Left lobe of liver (tissue), 2 donors: Measurements from ENCODE around the gene TCTN2. TPM values are rescaled to one million over a fixed set of nuclear protein-coding genes. Genes with fewer than 3 reads are reported as not detected.

Experiments
- ATAC-seq: fragments of 200-7000 bp; cut with Tn5 transposase; one replicate; pipeline ENCODE4 v1.9.1; 2020; ENCODE audit warnings: mild to moderate bottlenecking, moderate library complexity
- DNase-seq: peaks from one replicate; pipeline ENCODE4 v3.0.0-alpha.2; 2020; ENCODE audit warnings: low spot score
- total RNA-seq: library from RNA; stranded (reverse); gene quantifications from one replicate; pipeline ENCODE4 v1.2.1, GENCODE V29; 2021
- donor health status: DM: no; HTN: no; CAD: no; lungs with moderate emphysema.
- donor health status: DM: no; HTN: yes; CAD: no.

Gene TCTN2
- total RNA-seq, 1 donor from 2014 or later: 1.5 TPM

DNA sequence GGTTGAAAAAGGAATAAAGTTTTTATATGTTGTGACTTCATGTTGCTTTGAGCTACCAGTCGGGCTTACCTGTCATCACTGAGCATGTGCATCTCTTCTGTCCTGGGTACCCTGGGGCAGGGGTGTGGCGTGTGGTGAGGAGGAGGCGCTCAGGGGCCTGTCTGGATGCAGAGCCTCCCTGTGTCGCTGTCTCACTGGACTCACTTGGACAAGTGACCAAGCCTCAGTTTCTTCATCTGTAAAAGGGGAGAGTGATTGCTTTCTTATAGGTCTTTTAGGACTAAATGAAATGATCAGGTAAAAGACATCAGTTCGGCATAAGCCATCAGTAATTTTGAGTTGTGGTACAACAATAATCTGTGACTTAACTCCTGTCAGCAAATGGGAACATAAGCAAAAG, 63.4 kb downstream of the TCTN2 start:
- ATAC-seq (no peak), DNase-seq (no peak)

GRCh38 chr12:123741937-123742572, 71.1 kb downstream of the TCTN2 start:
- ATAC-seq: no peak

DNA sequence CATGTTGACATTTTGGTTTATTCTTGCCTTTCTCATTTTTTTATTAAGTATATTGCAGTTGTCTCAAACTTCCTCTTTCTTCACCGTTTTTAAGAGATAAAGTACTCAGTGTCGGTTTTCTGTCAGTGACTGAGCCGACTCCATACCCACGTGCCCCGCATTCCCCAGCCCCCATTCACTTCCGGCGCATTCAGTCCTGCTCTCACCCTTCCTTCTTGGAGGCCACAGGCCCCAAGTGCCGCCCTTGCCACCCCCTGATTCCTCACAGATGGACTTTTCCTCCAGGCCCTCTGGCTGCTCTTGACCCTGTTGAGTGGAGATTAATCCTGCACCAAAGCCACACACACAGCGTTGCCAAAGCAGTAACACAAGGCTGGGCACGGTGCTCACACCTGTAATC, 72.1 kb downstream of the TCTN2 start:
- no peak for DNase-seq

More at GRCh38 chr12:123741937-123742572, 71.1 kb downstream of the TCTN2 start:
- no peak for DNase-seq

GRCh38 chr12:123744836-123745235, 73.9 kb downstream of the TCTN2 start:
- no peak for DNase-seq
- no peak for ATAC-seq

More for the DNA sequence above, 72.1 kb downstream of the TCTN2 start:
- ATAC-seq: no peak

DNA sequence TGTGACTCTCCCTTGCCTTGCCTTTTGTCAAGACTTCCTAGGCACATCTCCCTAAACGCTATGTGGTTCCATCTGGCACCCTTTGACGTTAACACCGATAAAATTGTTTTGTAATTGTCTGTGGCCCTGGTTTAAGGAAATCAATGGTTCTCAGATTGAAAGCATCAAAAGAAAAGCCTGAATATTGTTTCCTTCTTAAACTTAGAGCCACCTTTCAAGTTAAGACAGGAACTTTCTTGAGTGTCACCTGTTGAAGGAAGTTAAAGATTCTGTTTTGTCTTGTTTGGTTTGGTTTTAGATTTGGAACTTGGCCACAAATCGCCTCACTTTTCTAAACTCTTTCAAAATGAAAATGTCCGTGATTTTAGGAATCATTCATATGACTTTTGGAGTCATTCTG, 76.4 kb downstream of the TCTN2 start:
- ATAC-seq (no peak), DNase-seq (no peak)

DNA sequence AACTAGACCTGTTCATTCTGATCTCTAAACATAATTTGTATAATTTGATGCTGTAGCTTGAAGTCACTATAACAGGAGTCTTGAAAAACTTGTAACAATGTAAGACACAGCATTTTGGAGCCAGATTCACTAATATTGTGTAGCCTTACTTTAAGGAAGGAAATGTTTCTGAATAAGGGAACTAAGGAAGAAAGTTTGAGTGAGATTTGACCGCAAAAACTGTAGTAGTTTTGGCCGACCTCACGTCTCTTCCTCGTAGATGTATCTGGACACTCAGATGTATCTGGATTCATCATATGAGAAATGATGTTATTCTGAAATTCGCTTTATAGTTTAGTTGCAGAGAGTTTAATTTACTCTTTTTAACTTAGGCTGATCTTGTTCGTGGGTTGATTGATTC, 77.2 kb downstream of the TCTN2 start:
- no peak for ATAC-seq
- DNase-seq: no peak

GRCh38 chr12:123748661-123749060, 77.7 kb downstream of the TCTN2 start:
- ATAC-seq (no peak), DNase-seq (no peak)

DNA sequence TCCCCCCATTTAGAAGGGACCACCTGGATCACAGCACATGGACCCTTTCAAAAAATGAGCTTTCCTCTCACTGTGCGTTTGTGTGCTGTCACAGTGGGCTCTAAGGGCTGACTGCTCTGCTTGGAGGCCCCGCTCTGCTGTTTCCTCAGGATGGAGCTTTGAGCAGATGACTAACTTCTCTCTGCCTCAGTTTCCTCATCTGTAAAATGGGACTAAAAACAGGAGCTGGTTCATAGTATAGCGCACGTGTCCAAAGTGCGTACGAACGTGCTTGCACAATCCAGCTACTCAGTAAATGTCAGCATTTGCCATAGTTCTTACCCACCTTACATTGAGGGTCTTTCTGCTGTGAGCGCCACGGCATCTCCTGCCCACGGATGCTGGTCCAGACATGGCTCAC, 78.4 kb downstream of the TCTN2 start:
- ATAC-seq (no peak), DNase-seq (no peak)

- ATAC-seq: no peak
- no peak for DNase-seq
Observed at GRCh38 chr12:123750159-123750656, 79.3 kb downstream of the TCTN2 start.

- ATAC-seq (no peak), DNase-seq (no peak)
Observed at GRCh38 chr12:123752046-123752445, 81.1 kb downstream of the TCTN2 start.

DNA sequence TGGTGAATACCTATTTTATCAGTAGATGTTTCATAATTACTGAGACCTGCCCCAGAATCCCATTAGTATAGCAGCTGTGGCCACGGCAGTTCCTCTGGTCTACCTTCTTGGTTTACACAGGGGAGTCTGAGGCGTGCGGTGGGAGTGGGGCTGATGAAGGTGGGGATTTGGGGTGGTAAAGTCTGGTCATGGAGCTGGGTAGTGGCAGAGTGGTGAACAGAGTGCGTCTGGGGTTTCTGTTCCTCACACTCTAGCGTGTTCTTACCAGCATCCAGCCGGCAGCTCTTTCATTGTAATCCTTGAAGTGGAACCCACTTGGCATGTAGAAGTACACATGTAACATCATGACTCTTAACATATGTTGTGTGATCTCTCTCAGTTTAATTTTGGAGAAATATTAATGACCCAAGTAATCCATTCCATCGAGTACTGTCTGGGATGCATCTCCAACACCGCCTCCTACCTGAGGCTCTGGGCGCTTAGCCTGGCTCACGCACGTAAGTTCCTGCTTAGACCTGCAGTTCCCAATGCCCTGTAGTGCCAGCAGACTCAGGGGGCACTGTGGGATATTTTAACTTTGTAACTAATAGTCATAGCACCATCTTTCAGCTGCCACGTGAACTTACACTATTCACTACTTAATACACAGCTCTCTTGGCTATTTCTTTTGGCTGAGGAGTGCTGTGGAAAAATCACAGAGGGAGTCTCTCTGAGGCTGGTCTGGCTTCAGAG, 83.3 kb downstream of the TCTN2 start:
- ATAC-seq: no peak
- DNase-seq: no peak

DNA sequence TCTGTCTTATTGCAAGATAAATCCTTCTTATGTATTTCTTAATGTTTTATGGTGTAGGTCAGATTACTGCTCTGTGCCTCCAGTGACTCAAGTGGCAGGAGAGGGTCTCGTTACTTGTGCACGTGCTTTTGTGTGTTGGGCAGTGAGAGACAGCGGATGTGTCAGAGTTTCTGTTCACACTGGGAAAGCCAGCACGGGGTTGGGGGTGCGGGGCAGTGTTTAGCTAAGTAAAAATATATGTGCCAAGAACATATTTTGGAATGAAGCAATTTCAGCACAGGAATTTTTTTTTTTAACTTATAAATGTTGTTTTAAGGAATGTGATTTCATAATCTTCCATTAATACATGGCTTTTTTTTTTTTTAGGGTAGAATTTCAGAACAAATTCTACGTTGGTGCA, 86.6 kb downstream of the TCTN2 start:
- DNase-seq (no peak), ATAC-seq (no peak)

Other genes with a start within 250 kb of the TCTN2 start
- 2.7 TPM for gene RILPL2, start 234.4 kb upstream of the TCTN2 start, total RNA-seq
- 7.6 TPM for gene SNRNP35, start 213.0 kb upstream of the TCTN2 start, total RNA-seq
- 3.4 TPM for gene RILPL1, start 137.4 kb upstream of the TCTN2 start, total RNA-seq
- 266 TPM for gene TMED2, start 86.6 kb upstream of the TCTN2 start, total RNA-seq
- gene DDX55, start 69.0 kb upstream of the TCTN2 start, total RNA-seq: 10.0 TPM
- gene EIF2B1, start 37.4 kb upstream of the TCTN2 start, total RNA-seq: 23.9 TPM
- 7.5 TPM for gene GTF2H3, start 37.3 kb upstream of the TCTN2 start, total RNA-seq
- 10.7 TPM for gene ATP6V0A2, start 41.2 kb downstream of the TCTN2 start, total RNA-seq
- gene DNAH10, start 91.2 kb downstream of the TCTN2 start, total RNA-seq: 0.28 TPM